HG03521 (cell line): ENCODE results near the gene SOX5.
"Not testable (repeated sequence)": the region's sequence is repeated elsewhere in the genome, so short reads cannot be mapped to it uniquely, and the experiment has no call there.

Experiments
- ATAC-seq: cut with Tn5 transposase; IDR thresholded peaks from one replicate; pipeline ENCODE4 v1.9.1; 2021; ENCODE audit warnings: mild to moderate bottlenecking, moderate library complexity; ENCODE audit not compliant: unreplicated experiment

The SOX5 gene

DNA sequence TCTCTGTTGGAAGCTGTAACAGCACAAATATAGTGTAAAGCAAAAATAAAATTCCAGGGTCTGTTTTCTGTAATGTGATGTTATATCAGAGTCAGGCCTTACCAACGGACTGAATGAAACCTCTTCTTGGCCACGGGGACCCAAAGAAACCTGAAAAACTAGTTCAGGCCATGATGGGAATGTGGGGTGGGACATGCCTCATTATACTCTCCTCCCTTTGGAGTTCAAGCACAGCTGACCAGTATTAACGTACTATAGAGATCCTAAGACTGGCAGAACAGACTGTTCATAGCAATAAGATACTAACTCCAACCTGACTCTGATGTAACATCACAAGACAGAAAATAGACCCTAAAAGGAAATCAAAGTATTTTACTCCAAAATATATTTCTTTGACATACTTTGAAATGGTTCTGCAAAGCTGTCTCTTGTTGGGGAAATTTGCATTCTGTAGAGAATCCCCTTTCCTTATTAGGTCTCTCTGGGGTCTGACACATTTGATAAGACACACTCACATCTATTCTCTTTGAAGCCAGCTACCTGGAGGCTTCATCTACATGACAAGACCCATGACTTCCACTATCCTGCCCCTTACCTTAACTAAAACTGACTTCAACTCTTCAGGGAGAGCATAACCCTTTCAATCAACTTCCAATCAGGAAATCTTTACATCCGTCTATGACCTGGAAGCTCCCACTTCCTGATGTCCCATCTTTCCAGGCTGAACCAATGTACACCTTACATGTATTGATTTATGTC is 444.6 kb downstream of the SOX5 start:
- no peak for ATAC-seq

DNA sequence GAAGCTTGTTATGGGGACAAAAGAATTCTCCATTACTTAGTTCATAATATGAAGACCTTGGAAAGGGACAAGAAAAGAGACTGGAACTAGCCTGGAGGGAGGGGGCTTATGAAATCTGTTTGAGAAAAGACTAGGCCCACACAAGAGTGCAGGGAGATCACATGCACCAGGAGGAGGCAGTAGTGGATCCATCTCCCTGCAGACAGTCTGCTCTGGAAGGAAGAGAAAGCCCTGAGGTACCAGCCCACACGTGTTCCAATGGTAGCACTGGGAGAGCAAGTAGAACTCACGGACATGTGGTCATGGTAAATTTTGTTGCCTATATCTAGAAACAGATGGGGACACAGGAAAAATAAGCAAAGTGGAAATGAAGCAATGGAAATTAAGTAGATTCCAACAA is 445.4 kb downstream of the SOX5 start:
- no peak for ATAC-seq

DNA sequence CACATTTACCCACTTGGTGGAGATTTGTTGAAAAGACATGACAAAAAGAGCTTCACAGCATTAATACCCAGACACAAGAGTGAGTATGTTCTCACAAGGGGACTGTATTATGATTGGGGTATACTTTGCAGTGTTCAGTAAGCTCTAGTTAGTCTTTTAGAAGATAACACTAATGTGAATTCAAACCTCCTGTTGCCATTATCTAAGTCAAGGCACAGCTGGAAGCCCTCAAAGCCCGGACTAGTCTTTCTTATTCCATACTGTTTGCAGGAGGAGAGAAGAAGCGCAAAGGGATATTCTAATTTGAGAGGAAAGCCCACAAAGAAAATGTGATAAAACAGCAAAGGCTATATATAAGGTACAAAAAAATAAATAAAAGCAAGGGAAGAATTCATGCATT is 445.9 kb downstream of the SOX5 start:
- no peak for ATAC-seq

- ATAC-seq: no peak
Observed at GRCh38 chr12:23502259-23502658, 447.2 kb downstream of the SOX5 start.

- no peak for ATAC-seq
Observed at GRCh38 chr12:23495472-23495871, 454.0 kb downstream of the SOX5 start.

- no peak for ATAC-seq
Observed at GRCh38 chr12:23493672-23494071, 455.8 kb downstream of the SOX5 start.

GRCh38 chr12:23491029-23491428 is 458.4 kb downstream of the SOX5 start:
- not testable (repeated sequence) for ATAC-seq

DNA sequence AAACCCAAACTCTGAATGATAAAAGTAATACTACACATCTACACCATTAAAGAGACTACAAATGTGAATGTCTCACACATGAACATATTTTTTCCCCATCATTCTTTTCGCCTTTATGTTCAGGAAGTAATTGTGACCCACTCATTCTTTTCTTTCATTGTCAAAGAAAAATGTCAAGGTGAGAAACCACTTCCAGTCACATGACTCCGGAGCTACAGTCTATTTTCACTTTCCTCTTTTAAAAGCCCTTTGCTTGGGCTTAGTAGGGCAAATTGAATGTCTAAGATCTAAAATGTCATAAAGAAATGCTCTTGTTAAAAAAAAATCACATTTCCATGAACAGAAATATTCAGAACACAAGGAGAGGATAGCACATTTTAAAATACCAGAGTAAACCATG is 461.3 kb downstream of the SOX5 start:
- ATAC-seq: no peak

- ATAC-seq: no peak
Observed at GRCh38 chr12:23484238-23484637, 465.2 kb downstream of the SOX5 start.

GRCh38 chr12:23482571-23482970 is 466.9 kb downstream of the SOX5 start:
- ATAC-seq: no peak
